WERI-Rb-1 (cell line): ENCODE results near the gene DHX58.

Experiments used
- DNase-seq: peaks from one replicate; pipeline ENCODE4 v3.0.0-alpha.2; 2020
- H3K27ac ChIP-seq: fragments of 250-450 bp; sonication (Bioruptor Pico); 2 replicates; pipeline ENCODE4 v1.5.1; 2020; ENCODE audit warnings: mild to moderate bottlenecking, moderate library complexity
- H3K27me3 ChIP-seq: fragments of 250-450 bp; sonication (Bioruptor Pico); 2 replicates; pipeline ENCODE4 v1.5.1; 2021; ENCODE audit warnings: mild to moderate bottlenecking, low read depth, moderate library complexity; ENCODE audit not compliant: insufficient read depth, severe bottlenecking
- H3K36me3 ChIP-seq: fragments of 250-450 bp; sonication (Bioruptor Pico); 2 replicates; pipeline ENCODE4 v1.5.1; 2020; ENCODE audit warnings: mild to moderate bottlenecking, moderate library complexity
- H3K4me3 ChIP-seq: 2 replicates; pipeline ENCODE4 v1.5.1; 2011; ENCODE audit warnings: low read depth, mild to moderate bottlenecking, control low read depth, low read length
- H3K9me3 ChIP-seq: fragments of 250-450 bp; sonication (Bioruptor Pico); 2 replicates; pipeline ENCODE4 v1.5.1; 2021; ENCODE audit warnings: mild to moderate bottlenecking, moderate library complexity; ENCODE audit not compliant: severe bottlenecking
- CTCF ChIP-seq: IDR thresholded peaks from 2 replicates; pipeline ENCODE4 v1.5.1; 2011; ENCODE audit warnings: low read depth, mild to moderate bottlenecking, control low read depth, inconsistent platforms, low read length

The DHX58 gene

GRCh38 chr17:42096360-42097111 lies 16.0 kb downstream of the DHX58 start:
- Histone ChIP-seq H3K9me3 (no peaks in the 10 kb centered on the region), H3K27me3 (peaks cover 4% of the 10 kb centered on the region), H3K27ac (no peak overlapping the region), H3K4me3 (no peak overlapping the region), H3K36me3 (no peaks in the 10 kb centered on the region)
- no peak for DNase-seq
- TF ChIP-seq CTCF: peak; percentile 24; the same call in 1 of the 2 replicates

- Histone ChIP-seq H3K9me3 (no peaks in the 10 kb centered on the region), H3K4me3 (no peak overlapping the region), H3K27me3 (peaks cover 4% of the 10 kb centered on the region), H3K27ac (no peak overlapping the region), H3K36me3 (no peaks in the 10 kb centered on the region)
- no peak for DNase-seq
- TF ChIP-seq CTCF: no peak
Observed at GRCh38 chr17:42094375-42095069, 18.0 kb downstream of the DHX58 start.

GRCh38 chr17:42092939-42093338 lies 19.6 kb downstream of the DHX58 start:
- no peaks in the 10 kb centered on the region for H3K9me3 ChIP-seq
- peaks cover 3% of the 10 kb centered on the region for H3K27me3 ChIP-seq
- H3K4me3 ChIP-seq: no peak overlapping the region
- H3K27ac ChIP-seq: no peak overlapping the region
- H3K36me3 ChIP-seq: no peaks in the 10 kb centered on the region
- TF ChIP-seq CTCF: no peak
- no peak for DNase-seq

GRCh38 chr17:42090964-42091790 lies 21.3 kb downstream of the DHX58 start:
- Histone ChIP-seq H3K9me3 (no peaks in the 10 kb centered on the region), H3K4me3 (no peak overlapping the region), H3K27me3 (no peaks in the 10 kb centered on the region), H3K27ac (no peak overlapping the region), H3K36me3 (no peaks in the 10 kb centered on the region)
- DNase-seq: no peak
- no peak for TF ChIP-seq CTCF

- Histone ChIP-seq H3K4me3 (no peak overlapping the region), H3K9me3 (no peaks in the 10 kb centered on the region), H3K27me3 (no peaks in the 10 kb centered on the region), H3K36me3 (no peaks in the 10 kb centered on the region), H3K27ac (no peak overlapping the region)
- no peak for DNase-seq
- no peak for TF ChIP-seq CTCF
Observed at GRCh38 chr17:42088736-42089135, 23.8 kb downstream of the DHX58 start.
